T-cell (primary cell): ENCODE data around the gene PPARA. TPM values are rescaled to one million over a fixed set of nuclear protein-coding genes. Genes with fewer than 3 reads are reported as not detected.
"Not testable (repeated sequence)": the region's sequence is repeated elsewhere in the genome, so short reads cannot be mapped to it uniquely, and the experiment has no call there.

Source experiments
- ATAC-seq, 4 experiments: fragments of 200-7000 bp in 3 of 4; fragments of 150-1000 bp in 1 of 4; cut with Tn5 transposase; replicated peaks in 1 of 4; 1 replicate in 3 of 4; 2 replicates in 1 of 4; pipeline ENCODE4 v1.10.0; 2021; ENCODE audit warnings: moderate library complexity in 3 of 4, mild to moderate bottlenecking in 2 of 4, moderate number of reproducible peaks in 1 of 4
- CTCF ChIA-PET, 2 donors: fragments of 300-600 bp; sonication (Branson Sonifier 250); formaldehyde crosslinking; loops; one replicate each; lab custom pipeline; 2022; ENCODE audit warnings: antibody characterized with exemption in 2 of 2; lab: Charles Lee
- POLR2A ChIA-PET, 2 donors: fragments of 300-600 bp; sonication (Branson Sonifier 250); formaldehyde crosslinking; loops; one replicate each; lab custom pipeline; 2022; ENCODE audit warnings: antibody characterized with exemption in 2 of 2; lab: Charles Lee
- DNase-seq, 35 experiments: peaks; one replicate each; pipeline versions ENCODE4 v3.0.0 to v3.0.0-alpha.2; 2013 to 2023
- H3K27ac ChIP-seq: one replicate; pipeline ENCODE4 v1.5.1; 2013; ENCODE audit warnings: low read length
- H3K27me3 ChIP-seq, 2 experiments: replicated peaks in 1 of 2; 1 replicate in 1 of 2; 2 replicates in 1 of 2; pipeline versions ENCODE4 v1.6.1 to v1.7.0; 2013; ENCODE audit warnings: low read length in 1 of 2, mixed read lengths in 1 of 2; ENCODE audit not compliant: control insufficient read depth in 2 of 2, insufficient read depth in 2 of 2; ENCODE audit errors: extremely low read depth in 1 of 2
- H3K36me3 ChIP-seq, 2 donors: 1 replicate in 1 of 2; 2 replicates in 1 of 2; pipeline versions ENCODE4 v1.6.1 to v1.7.0; 2013; ENCODE audit warnings: low read length in 1 of 2; ENCODE audit not compliant: control insufficient read depth in 2 of 2, insufficient read depth in 1 of 2; ENCODE audit errors: extremely low read depth in 1 of 2
- H3K4me1 ChIP-seq, 2 experiments: 1 replicate in 1 of 2; 2 replicates in 1 of 2; pipeline versions ENCODE4 v1.6.1 to v1.7.0; 2013; ENCODE audit warnings: low read length in 2 of 2, mixed read lengths in 1 of 2; ENCODE audit not compliant: insufficient read depth in 2 of 2, control insufficient read depth in 1 of 2; ENCODE audit errors: extremely low read depth in 1 of 2
- H3K4me3 ChIP-seq, 2 donors: 1 replicate in 1 of 2; 2 replicates in 1 of 2; pipeline versions ENCODE4 v1.5.1 to v1.7.0; 2013; ENCODE audit warnings: mild to moderate bottlenecking in 2 of 2, low read length in 1 of 2, moderate library complexity in 1 of 2; ENCODE audit not compliant: control insufficient read depth in 1 of 2; ENCODE audit errors: extremely low read depth in 1 of 2
- H3K9me3 ChIP-seq: 2 replicates; pipeline ENCODE4 v1.7.0; 2013
- H3K27ac Mint-ChIP-seq, 2 donors: one replicate each; pipeline ENCODE4 v1.8.0; 2020 to 2021; ENCODE audit warnings: mild to moderate bottlenecking in 2 of 2, mixed read lengths in 2 of 2
- H3K27me3 Mint-ChIP-seq, 2 donors: one replicate each; pipeline ENCODE4 v1.8.0; 2021 to 2022; ENCODE audit warnings: mixed read lengths in 2 of 2
- H3K36me3 Mint-ChIP-seq: one replicate; pipeline ENCODE4 v1.8.0; 2021; ENCODE audit warnings: mixed read lengths
- H3K4me1 Mint-ChIP-seq, 3 donors: one replicate each; pipeline ENCODE4 v1.8.0; 2020 to 2022; ENCODE audit warnings: mixed read lengths in 3 of 3, mild to moderate bottlenecking in 1 of 3
- H3K4me3 Mint-ChIP-seq, 3 donors: one replicate each; pipeline ENCODE4 v1.8.0; 2020 to 2022; ENCODE audit warnings: mild to moderate bottlenecking in 3 of 3, mixed read lengths in 3 of 3, moderate library complexity in 3 of 3
- H3K9me3 Mint-ChIP-seq, 3 donors: one replicate each; pipeline ENCODE4 v1.8.0; 2020 to 2022; ENCODE audit warnings: mixed read lengths in 3 of 3
- WGBS: methylation state at CpG from one replicate; pipeline ENCODE4 v1.1.5; 2013; ENCODE audit warnings: missing lambda C conversion rate; ENCODE audit not compliant: insufficient coverage; 5-methylcytosine and 5-hydroxymethylcytosine counted together
- total RNA-seq, 35 experiments: library from RNA in 6 of 35; stranded (reverse) in 6 of 35; fragments of 120-200 nt in 1 of 35; gene quantifications; one replicate each; pipeline versions ENCODE4 v1.2.1 to v1.2.4 and lab custom pipeline; 2013 to 2026

Gene PPARA
- total RNA-seq, 5 donors from 2014 or later (not counting 1 experiment from before 2014, with no cell fraction given) = 11.0 to 22.2 (median 19.6) TPM

DNA sequence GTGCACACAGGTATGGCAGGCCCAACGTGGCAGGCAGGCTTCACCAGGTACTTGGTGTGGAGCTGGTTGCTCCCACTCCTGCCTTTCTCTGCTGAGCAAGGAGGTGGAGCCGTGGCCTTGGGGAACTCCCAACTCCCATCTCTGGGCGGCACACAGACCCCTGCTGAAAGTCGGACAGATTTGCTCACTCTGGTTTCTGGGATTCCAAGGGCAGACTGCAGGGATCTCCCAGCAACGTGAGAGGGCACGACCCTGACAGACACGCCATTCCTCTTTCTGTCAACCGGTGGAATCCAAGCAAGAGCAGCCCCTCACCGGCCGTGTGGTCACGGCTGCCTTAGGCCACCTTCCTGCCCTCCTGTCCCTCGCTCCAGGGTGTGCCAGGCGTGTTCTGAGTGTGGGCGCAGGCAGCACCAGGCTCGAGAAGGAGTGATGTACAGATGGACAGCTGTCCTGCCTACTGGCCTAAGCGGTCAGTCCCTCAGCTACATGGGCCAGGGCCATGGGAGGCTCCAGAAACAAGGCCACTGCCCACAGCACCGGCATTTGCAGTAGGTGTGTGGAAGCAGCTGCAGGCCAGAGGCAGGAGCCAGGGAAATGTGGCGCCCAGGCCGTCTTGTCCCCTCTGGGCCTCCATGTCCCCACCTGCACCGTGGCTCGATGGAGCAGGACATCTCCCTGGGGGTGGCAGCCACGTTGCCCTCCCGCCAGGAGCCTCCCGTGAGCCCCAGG is 13.7 kb upstream of the PPARA start:
- ChIA-PET CTCF (no interaction called here), POLR2A (no interaction called here)
- no peak for DNase-seq
- no peaks in the 10 kb centered on the region for H3K4me1 ChIP-seq
- no peak for ATAC-seq
- Mint-ChIP-seq H3K4me3 (no peak overlapping the region), H3K9me3 (no peaks in the 10 kb centered on the region), H3K27me3 (no peaks in the 10 kb centered on the region), H3K27ac (no peak overlapping the region), H3K36me3 (no peaks in the 10 kb centered on the region), H3K4me1 (no peaks in the 10 kb centered on the region)
- WGBS = 89% methylated on average over 21 of the region's 24 CpGs
- no peaks in the 10 kb centered on the region for H3K9me3 ChIP-seq
- no peak overlapping the region for H3K4me3 ChIP-seq
- H3K27ac ChIP-seq = no peak overlapping the region
- peaks cover 0 to 3% of the 10 kb centered on the region in 2 experiments for H3K27me3 ChIP-seq
- H3K36me3 ChIP-seq = no peaks in the 10 kb centered on the region

DNA sequence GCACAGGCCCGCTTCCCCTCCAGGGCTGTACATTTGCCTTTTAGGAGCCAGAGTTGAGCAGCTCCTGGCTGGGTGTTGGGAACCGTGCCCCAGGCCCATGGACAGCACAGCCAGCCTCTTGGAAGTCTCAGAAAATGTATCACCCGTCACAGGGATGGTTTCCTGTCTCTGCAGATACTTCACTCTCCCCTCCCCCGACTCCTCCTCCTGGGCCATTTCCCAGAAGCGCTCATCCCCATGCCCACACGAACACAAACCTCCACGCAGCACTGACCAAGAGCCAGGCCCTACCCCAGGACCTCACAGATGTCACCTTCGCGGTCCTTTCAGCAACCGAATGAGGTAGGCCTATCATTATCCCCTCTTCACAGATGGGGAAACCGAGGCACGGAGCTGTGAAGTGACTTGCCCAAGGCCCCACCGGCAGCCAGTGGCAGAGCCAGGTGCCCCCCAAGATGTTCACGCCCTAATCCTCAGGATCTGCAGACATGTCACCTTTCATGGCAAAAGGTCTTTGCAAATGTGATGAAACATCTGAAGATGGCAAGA is 13.0 kb upstream of the PPARA start:
- Histone ChIP-seq H3K36me3 (no peaks in the 10 kb centered on the region), H3K27ac (no peak overlapping the region), H3K9me3 (no peaks in the 10 kb centered on the region), H3K27me3 (peaks cover 0 to 3% of the 10 kb centered on the region in 2 experiments), H3K4me3 (no peak overlapping the region), H3K4me1 (no peaks in the 10 kb centered on the region)
- no peaks in the 10 kb centered on the region for H3K36me3 Mint-ChIP-seq
- H3K9me3 Mint-ChIP-seq = no peaks in the 10 kb centered on the region
- H3K4me1 Mint-ChIP-seq = no peaks in the 10 kb centered on the region
- H3K27me3 Mint-ChIP-seq = no peaks in the 10 kb centered on the region
- ChIA-PET CTCF (no interaction called here), POLR2A (no interaction called here)
- DNase-seq (no peak), ATAC-seq (no peak)
- no peak overlapping the region for H3K27ac Mint-ChIP-seq
- no peak overlapping the region for H3K4me3 Mint-ChIP-seq
- 88% methylated on average over 14 of the region's 14 CpGs for WGBS

DNA sequence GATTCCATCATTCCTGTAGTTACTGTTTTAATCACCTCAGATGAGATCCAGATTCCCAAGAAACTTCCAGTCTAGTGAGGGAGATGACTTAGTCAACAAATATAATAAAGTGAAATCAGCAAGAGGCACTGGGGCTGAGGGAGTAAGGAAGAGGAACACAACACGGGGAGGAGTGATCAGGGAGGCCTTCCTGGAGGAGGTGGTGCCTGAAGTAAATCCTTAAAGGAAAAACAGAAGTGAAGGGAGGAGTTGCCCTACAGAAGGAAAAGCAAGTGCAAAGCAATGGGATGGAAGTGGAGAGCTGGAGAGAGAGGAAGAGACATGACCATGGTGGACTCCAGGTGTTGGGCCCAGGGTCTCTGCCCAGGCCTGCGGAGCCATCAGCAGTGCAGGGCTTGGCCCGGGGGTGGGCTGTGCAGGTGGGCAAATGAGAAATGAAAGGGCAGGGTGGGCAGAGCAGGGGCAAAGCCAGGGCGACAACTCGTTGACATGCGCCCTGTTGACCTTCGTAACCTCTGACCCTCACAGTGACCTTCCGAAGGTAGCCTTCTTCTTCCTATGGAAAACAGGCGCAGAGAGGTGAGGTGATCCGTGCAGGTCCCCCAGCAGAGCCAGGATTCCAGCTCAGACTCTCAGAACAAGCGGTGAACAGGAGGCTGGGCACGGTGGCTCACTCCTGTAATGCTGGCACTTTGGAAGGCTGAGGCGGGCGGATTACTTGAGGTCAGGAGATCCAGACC is 12.1 kb upstream of the PPARA start:
- Mint-ChIP-seq H3K9me3 (no peaks in the 10 kb centered on the region), H3K36me3 (no peaks in the 10 kb centered on the region), H3K4me3 (no peak overlapping the region), H3K27ac (no peak overlapping the region), H3K4me1 (no peaks in the 10 kb centered on the region), H3K27me3 (no peaks in the 10 kb centered on the region)
- ATAC-seq (no peak), DNase-seq (no peak)
- Histone ChIP-seq H3K4me3 (no peak overlapping the region), H3K4me1 (no peaks in the 10 kb centered on the region), H3K27me3 (peaks cover 0 to 3% of the 10 kb centered on the region in 2 experiments), H3K36me3 (no peaks in the 10 kb centered on the region), H3K9me3 (no peaks in the 10 kb centered on the region), H3K27ac (no peak overlapping the region)
- CTCF ChIA-PET = interaction anchor here in 1 of 2 donors (0.7 kb wide), 1 partner anchor 117 kb away, joined by 3 read pairs; no protein-coding TSS in a partner anchor
- WGBS = 84% methylated on average over 12 of the region's 14 CpGs
- POLR2A ChIA-PET = no interaction called here

DNA sequence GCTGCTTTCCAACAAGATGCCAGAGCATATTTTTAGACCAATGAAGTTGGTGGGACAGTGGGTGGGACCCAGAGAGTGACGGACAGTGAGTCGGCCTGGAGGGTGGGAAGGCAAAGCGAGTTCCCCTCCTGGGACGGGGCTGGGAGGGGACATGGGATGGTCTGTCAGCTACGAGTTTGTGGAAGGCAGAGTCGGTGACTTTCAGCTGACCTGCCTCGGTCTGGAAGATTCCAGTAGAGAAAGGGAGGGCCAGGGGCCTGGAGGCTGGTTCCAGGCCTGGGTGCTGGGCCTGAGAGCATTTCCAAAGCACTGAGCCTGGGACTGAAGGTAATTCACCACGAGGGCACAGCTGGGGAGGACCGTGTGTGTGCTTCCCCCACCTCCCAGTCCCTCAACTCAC is 10.9 kb upstream of the PPARA start:
- CTCF ChIA-PET = not testable (repeated sequence)

DNA sequence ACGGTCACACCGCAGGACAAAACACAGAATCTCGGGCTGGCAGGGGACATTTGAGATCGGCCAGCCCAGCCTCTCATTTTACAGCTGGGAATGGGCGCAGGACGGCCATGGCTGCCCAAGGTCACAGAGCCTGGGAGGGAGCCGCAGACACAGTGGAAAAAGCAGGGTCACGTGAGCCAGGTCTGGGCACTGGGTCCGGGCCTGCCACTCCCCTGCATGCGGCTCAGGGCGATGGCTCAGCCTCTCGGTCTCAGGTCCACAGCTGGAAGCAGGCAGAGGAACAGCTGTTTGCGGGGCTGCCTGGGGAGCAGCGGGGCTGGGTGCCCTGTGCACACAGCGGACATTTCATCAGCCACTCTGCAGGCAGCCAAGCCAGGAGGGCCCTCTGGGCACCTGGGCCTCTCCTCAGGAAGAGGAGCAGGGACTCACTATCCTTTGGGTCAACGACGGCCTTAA is 10.4 kb upstream of the PPARA start:
- no peaks in the 10 kb centered on the region for H3K36me3 ChIP-seq
- H3K27me3 ChIP-seq = peaks cover 0 to 3% of the 10 kb centered on the region in 2 experiments
- no peak overlapping the region for H3K4me3 ChIP-seq
- Mint-ChIP-seq H3K27me3 (no peaks in the 10 kb centered on the region), H3K27ac (no peak overlapping the region), H3K4me3 (no peak overlapping the region), H3K9me3 (no peaks in the 10 kb centered on the region), H3K36me3 (no peaks in the 10 kb centered on the region), H3K4me1 (no peaks in the 10 kb centered on the region)
- ChIA-PET CTCF (no interaction called here), POLR2A (no interaction called here)
- WGBS = 94% methylated on average over 15 of the region's 17 CpGs
- DNase-seq = no peak
- no peaks in the 10 kb centered on the region for H3K9me3 ChIP-seq
- no peaks in the 10 kb centered on the region for H3K4me1 ChIP-seq
- ATAC-seq = no peak
- no peak overlapping the region for H3K27ac ChIP-seq

More for the DNA sequence above, 10.9 kb upstream of the PPARA start:
- H3K36me3 Mint-ChIP-seq, POLR2A ChIA-PET, H3K27me3 ChIP-seq, H3K4me1 ChIP-seq, DNase-seq, H3K9me3 Mint-ChIP-seq, H3K4me3 Mint-ChIP-seq, H3K27me3 Mint-ChIP-seq, H3K27ac Mint-ChIP-seq, H3K27ac ChIP-seq, H3K4me3 ChIP-seq, H3K9me3 ChIP-seq, H3K4me1 Mint-ChIP-seq, ATAC-seq, H3K36me3 ChIP-seq: not testable (repeated sequence)
- 79% methylated on average over 5 of the region's 9 CpGs for WGBS

DNA sequence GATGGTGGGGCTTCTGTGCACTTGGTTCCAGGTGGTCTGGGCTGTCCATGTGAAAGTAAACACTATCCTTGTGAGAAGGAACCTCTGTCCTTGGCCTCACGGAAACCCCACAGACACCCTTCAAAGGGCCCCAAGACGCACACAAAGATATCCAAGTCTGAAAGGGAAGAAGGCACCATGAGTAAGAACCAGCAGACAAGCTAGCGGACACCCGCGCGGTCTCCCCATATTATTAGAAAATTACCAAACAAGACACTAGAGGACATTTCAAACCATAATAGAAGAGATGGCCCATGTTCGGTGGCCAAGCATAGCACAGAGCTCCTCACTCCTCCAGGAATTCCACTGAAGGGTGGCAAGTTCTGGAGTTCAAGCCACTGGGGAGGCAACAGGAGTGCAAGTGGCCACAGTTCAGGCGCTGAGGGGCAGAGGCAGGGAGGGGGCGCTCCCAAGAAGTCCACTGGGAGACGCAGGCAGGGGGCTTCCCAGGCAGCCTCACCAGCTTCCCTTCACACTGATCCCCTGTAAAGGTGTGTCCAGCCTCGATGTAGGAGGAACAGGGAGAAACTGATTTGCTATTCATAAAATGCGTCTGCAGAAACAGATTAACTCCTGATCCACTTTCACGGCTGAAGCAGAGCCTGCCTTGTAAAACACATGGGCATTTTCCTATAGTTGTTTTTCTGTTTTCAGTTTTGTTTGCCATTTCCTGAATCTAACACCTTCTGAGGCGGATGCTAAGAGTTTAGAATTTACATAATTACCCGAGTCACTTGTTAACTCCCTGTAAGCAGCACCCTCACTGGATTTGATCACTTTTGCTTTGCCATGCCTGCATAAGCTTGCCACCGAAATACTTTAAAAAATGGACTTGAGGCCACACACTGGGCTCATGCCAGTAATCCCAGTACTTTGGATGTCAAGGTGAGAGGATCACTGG is 9.1 kb upstream of the PPARA start:
- H3K27ac ChIP-seq = no peak overlapping the region
- H3K9me3 ChIP-seq = no peaks in the 10 kb centered on the region
- no peaks in the 10 kb centered on the region for H3K4me1 ChIP-seq
- ChIA-PET CTCF (no interaction called here), POLR2A (no interaction called here)
- H3K36me3 ChIP-seq = no peaks in the 10 kb centered on the region
- no peak overlapping the region for H3K4me3 ChIP-seq
- Mint-ChIP-seq H3K27ac (no peak overlapping the region), H3K4me3 (no peak overlapping the region), H3K36me3 (no peaks in the 10 kb centered on the region), H3K27me3 (no peaks in the 10 kb centered on the region), H3K4me1 (no peaks in the 10 kb centered on the region), H3K9me3 (no peaks in the 10 kb centered on the region)
- 87% methylated on average over 6 of the region's 16 CpGs for WGBS
- DNase-seq = no peak
- no peak for ATAC-seq
- H3K27me3 ChIP-seq = peaks cover 0 to 3% of the 10 kb centered on the region in 2 experiments
